Measurements from ENCODE around the gene RAB9A.

DNA sequence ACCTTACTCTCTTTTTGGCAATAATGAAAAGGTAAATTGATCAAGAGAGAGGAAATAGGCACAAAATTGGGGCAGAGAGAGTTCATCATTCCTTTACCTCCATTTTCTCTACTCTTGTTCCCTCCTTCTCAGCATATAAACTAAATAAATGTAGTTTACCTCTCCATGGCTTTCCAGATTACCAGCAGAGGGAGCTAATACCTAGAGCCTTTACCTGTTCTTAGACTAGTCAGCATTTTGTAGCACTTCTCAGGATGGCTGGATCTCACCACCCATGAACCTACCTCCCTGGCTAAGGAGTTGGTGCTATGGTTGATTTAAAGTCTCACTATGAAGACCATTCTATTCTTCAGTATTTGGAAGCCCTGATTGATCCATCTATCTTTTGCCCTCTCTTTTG lies 61.3 kb downstream of the RAB9A start:
- TF ChIP-seq POLR2A (IDR thresholded peaks at IDR 0.05): no peak
- peak; percentile 36 to 59 (median 46) for TF ChIP-seq CTCF (IDR thresholded peaks at IDR 0.05)
